GM12878 (cell line): ENCODE results near the gene ARL14. TPM values are rescaled to one million over a fixed set of nuclear protein-coding genes. Genes with fewer than 3 reads are reported as not detected.

ENCODE experiments used
- ATF2 ChIP-seq: IDR thresholded peaks from 2 replicates; pipeline ENCODE4 v1.6.1; 2012; ENCODE audit warnings: low read length, inconsistent platforms
- BHLHE40 ChIP-seq, 2 experiments: fragments of 450-650 bp in 1 of 2; IDR thresholded peaks; 2 replicates each; pipeline ENCODE4 v1.6.1; 2011 to 2017; ENCODE audit warnings: low read depth in 2 of 2, borderline replicate concordance in 1 of 2, improper control_type of control experiment in 1 of 2, low read length in 1 of 2, mild to moderate bottlenecking in 1 of 2
- DPF2 ChIP-seq: fragments of 450-650 bp; IDR thresholded peaks from 2 replicates; pipeline ENCODE4 v1.6.1; 2017; ENCODE audit warnings: mild to moderate bottlenecking
- EZH2 ChIP-seq: IDR thresholded peaks from 2 replicates; pipeline ENCODE4 v1.6.1; 2012; ENCODE audit warnings: low read depth, mild to moderate bottlenecking, control low read depth, inconsistent platforms, low read length, borderline replicate concordance; ENCODE audit not compliant: control insufficient read depth
- HSF1 ChIP-seq: fragments of 150-350 bp; IDR thresholded peaks from 2 replicates; pipeline ENCODE4 v1.6.1; 2014; ENCODE audit warnings: mild to moderate bottlenecking, low read depth, low read length
- IRF5 ChIP-seq: fragments of 450-650 bp; IDR thresholded peaks from 2 replicates; pipeline ENCODE4 v1.6.1; 2017; ENCODE audit warnings: borderline replicate concordance
- KAT2A ChIP-seq: conservative IDR thresholded peaks from 2 replicates; pipeline ENCODE4 v1.6.1; 2011; ENCODE audit warnings: low read depth, low read length; ENCODE audit not compliant: control insufficient read depth
- SKIL ChIP-seq: fragments of 450-650 bp; IDR thresholded peaks from 2 replicates; pipeline ENCODE4 v1.6.1; 2017; ENCODE audit warnings: mild to moderate bottlenecking, low read depth, inconsistent platforms; ENCODE audit not compliant: poor library complexity, severe bottlenecking
- SMARCA5 ChIP-seq: fragments of 450-650 bp; IDR thresholded peaks from 2 replicates; pipeline ENCODE4 v1.6.1; 2017; ENCODE audit warnings: mild to moderate bottlenecking
- SREBF2 ChIP-seq: IDR thresholded peaks from 2 replicates; pipeline ENCODE4 v1.6.1; 2012; ENCODE audit warnings: mild to moderate bottlenecking, low read length
- SRF ChIP-seq, 2 experiments: IDR thresholded peaks; 2 replicates each; pipeline ENCODE4 v1.6.1; 2011; ENCODE audit warnings: low read depth in 2 of 2, low read length in 2 of 2, mild to moderate bottlenecking in 1 of 2, moderate library complexity in 1 of 2
- ZBTB11 ChIP-seq: fragments of 450-650 bp; formaldehyde crosslinking; IDR thresholded peaks from 2 replicates; pipeline ENCODE4 v1.5.0; 2022; ENCODE audit warnings: mild to moderate bottlenecking, missing genetic modification characterization
- ZBTB40 ChIP-seq: fragments of 450-650 bp; IDR thresholded peaks from 2 replicates; pipeline ENCODE4 v1.6.1; 2016; ENCODE audit warnings: mild to moderate bottlenecking, moderate library complexity, borderline replicate concordance
- ZNF217 ChIP-seq: fragments of 450-650 bp; IDR thresholded peaks from 2 replicates; pipeline ENCODE4 v1.6.1; 2017; ENCODE audit warnings: antibody characterized with exemption, mild to moderate bottlenecking
- polyA plus RNA-seq, 11 experiments: library from polyadenylated mRNA; depleted of rRNA in 4 of 11; unstranded in 6 of 11; stranded (reverse) in 5 of 11; fragments of >200 nt; fragmentation: Nextera tagmentation in 4 of 11; fragmentation: Illumina TruSeq in 1 of 11; extraction: Ambion mirVana in 4 of 11; extraction: Trizol in 1 of 11; gene quantifications; 1 replicate in 1 of 11; 2 replicates in 10 of 11; pipeline versions ENCODE4 v1.2.1 to v1.2.3, GENCODE V29; 2011 to 2016; ENCODE audit warnings: inconsistent platforms in 2 of 11, missing spikeins in 2 of 11, low read depth in 1 of 11
- total RNA-seq, 4 experiments: library from RNA; depleted of rRNA in 3 of 4; stranded (reverse); fragments of >200 nt in 3 of 4; fragmentation: Illumina TruSeq in 1 of 4; extraction: Trizol in 1 of 4; gene quantifications; 2 replicates each; pipeline versions ENCODE4 v1.2.1 to v1.2.3, GENCODE V29; 2013 to 2021

ARL14 gene
- total and polyA plus RNA-seq, 10 of the 15 experiments (the other 5 are each of a cell fraction or from before 2014, with no cell fraction given), result 0.04 to 0.18 TPM; not detected in 8

GRCh38 chr3:160665784-160666526, 11.0 kb upstream of the ARL14 start (continued):
- TF ChIP-seq BHLHE40 (IDR thresholded peaks at IDR 0.05; ENCODE audit: borderline replicate concordance in 1 of 2, low read depth in 2 of 2, low read length in 1 of 2), result peak in 1 of 2 experiments; percentile 17; a peak in 1 of 4 replicates
- no peak for TF ChIP-seq IRF5
- no peak for TF ChIP-seq HSF1
- no peak for TF ChIP-seq ZBTB40
- no peak for TF ChIP-seq SREBF2
- no peak for TF ChIP-seq ZBTB11 (CRISPR knock-in tag)
- TF ChIP-seq SKIL, result peak; percentile 33
- peak; percentile 85 for TF ChIP-seq ATF2
- no peak for TF ChIP-seq KAT2A
- no peak for TF ChIP-seq SRF (IDR thresholded peaks at IDR 0.05; ENCODE audit: low read depth in 2 of 2, low read length in 2 of 2)
- no peak for TF ChIP-seq SMARCA5
- no peak for TF ChIP-seq ZNF217
- TF ChIP-seq DPF2, result peak; percentile 86
- no peak for TF ChIP-seq EZH2
